ENCODE results near the gene NAA20.

NAA20 gene

GRCh38 chr20:20079102-20079784, 62.1 kb downstream of the NAA20 start:
- DNase-seq, result no peak

All from left hindlimb (tissue), 1 donor.